ENCODE measurements around the gene GALNT3. TPM values are rescaled to one million over a fixed set of nuclear protein-coding genes. Genes with fewer than 3 reads are reported as not detected.

The GALNT3 gene
- total RNA-seq, 1 experiment from 2014 or later, result 18.5 TPM

- Histone ChIP-seq H3K9ac (ENCODE audit: extremely low read depth, insufficient read length, low read length) (no peak overlapping the region), H3K27ac (ENCODE audit: insufficient read length, low read depth, low read length) (no peak overlapping the region), H3K14ac (ENCODE audit: insufficient read depth, low read length) (no peak overlapping the region), H2AFZ (ENCODE audit: low read length) (no peak overlapping the region), H3K18ac (ENCODE audit: insufficient read length, low read depth, low read length) (no peak overlapping the region), H2AK5ac (ENCODE audit: insufficient read length, low read length) (no peak overlapping the region), H3K56ac (ENCODE audit: insufficient read length, low read depth, low read length) (no peak overlapping the region), H2BK12ac (ENCODE audit: insufficient read length, low read depth, low read length) (no peak overlapping the region), H3K4me1 (ENCODE audit: insufficient read depth, low read length) (peaks cover 2% of the 10 kb centered on the region; the same call in 1 of the 2 replicates), H3K9me3 (ENCODE audit: control insufficient read depth, low read depth, low read length) (no peaks in the 10 kb centered on the region), H2BK20ac (ENCODE audit: low read depth, low read length, poor library complexity, severe bottlenecking) (no peak overlapping the region), H3K4ac (ENCODE audit: low read depth, low read length) (no peak overlapping the region), H4K91ac (ENCODE audit: insufficient read length, low read depth, low read length) (no peak overlapping the region), H3K23ac (ENCODE audit: insufficient read length, low read depth, low read length) (no peak overlapping the region), H3K79me2 (ENCODE audit: insufficient read depth, low read length) (no peaks in the 10 kb centered on the region), H4K20me1 (ENCODE audit: control insufficient read depth, insufficient read depth, insufficient read length) (no peaks in the 10 kb centered on the region), H2BK15ac (ENCODE audit: low read depth, low read length) (no peak overlapping the region), H4K5ac (ENCODE audit: insufficient read length, low read depth, low read length) (no peak overlapping the region), H2BK5ac (ENCODE audit: insufficient read length, low read length) (no peak overlapping the region), H3K27me3 (ENCODE audit: insufficient read depth, low read length) (no peaks in the 10 kb centered on the region), H3K23me2 (ENCODE audit: insufficient read length, low read depth, low read length, poor library complexity, severe bottlenecking) (no peaks in the 10 kb centered on the region), H3T11ph (ENCODE audit: low read length) (no peak overlapping the region), H2BK120ac (ENCODE audit: low read depth, low read length, poor library complexity, severe bottlenecking) (no peak overlapping the region), H3K4me2 (ENCODE audit: insufficient read depth, insufficient read length, low read length) (no peak overlapping the region), H3K79me1 (ENCODE audit: insufficient read depth, low read depth, low read length, poor library complexity, severe bottlenecking) (no peaks in the 10 kb centered on the region), H4K8ac (replicated peaks; ENCODE audit: insufficient read length, low read depth, low read length) (no peak overlapping the region)
- no CpG with 5 or more reads among the region's 1 CpG for WGBS (ENCODE audit: extremely low coverage, insufficient read length, low lambda C conversion rate)
- H3K27ac Mint-ChIP-seq, result no peak overlapping the region; a peak in 1 of 7 replicates
- 0 out of 5 replicates have a peak, but pooled peaks cover 0 to 5% of the 10 kb centered on the region in 2 experiments for H3K9me3 Mint-ChIP-seq
- TF ChIP-seq CTCF (conservative IDR thresholded peaks at IDR 0.05), result no peak
- no peak overlapping the region for H3K4me3 Mint-ChIP-seq
- no peaks in the 10 kb centered on the region; the same call in 1 of the 2 replicates for H3K27me3 Mint-ChIP-seq (ENCODE audit: low read depth)
- peaks cover 7 to 12% of the 10 kb centered on the region in 2 experiments; a peak in 3 of 4 replicates for H3K4me1 Mint-ChIP-seq
- no peak for DNase-seq
- peaks cover 0 to 7% (median 0%) of the 10 kb centered on the region in 3 experiments; a peak in 2 of 7 replicates for H3K36me3 Mint-ChIP-seq (ENCODE audit: insufficient read depth in 1 of 3, low read depth in 3 of 3)
Measured at GRCh38 chr2:165718610-165719210, 75.3 kb downstream of the GALNT3 start.

Measured in H9 (cell line).